NCI-H2081 treated with DMSO at 0.1 percent for 48 hours (cell line): ENCODE measurements around the gene ZNF232.
"Not testable (repeated sequence)": the region's sequence is repeated elsewhere in the genome, so short reads cannot be mapped to it uniquely, and the experiment has no call there.

Experiments used
- DNase-seq: peaks from one replicate; lab custom pipeline; 2025; lab: John Stamatoyannopoulos, UW

The ZNF232 gene

GRCh38 chr17:5097101-5097834 lies 14.4 kb downstream of the ZNF232 start:
- DNase-seq: no peak

GRCh38 chr17:5096731-5097100 lies 15.0 kb downstream of the ZNF232 start:
- DNase-seq: no peak

GRCh38 chr17:5092218-5093010 lies 19.3 kb downstream of the ZNF232 start:
- no peak for DNase-seq

- DNase-seq: no peak
Observed at GRCh38 chr17:5080591-5080990, 31.1 kb downstream of the ZNF232 start.

GRCh38 chr17:5078106-5079028 lies 33.3 kb downstream of the ZNF232 start, which contains the start of gene ZFP3:
TSS of gene ZFP3 (plus strand) at chr17:5078467. CDS start at chr17:5091505, 13,038 bp downstream.
- DNase-seq: peak; percentile 25

- no peak for DNase-seq
Observed at GRCh38 chr17:5077781-5078105, 33.9 kb downstream of the ZNF232 start.

- DNase-seq: not testable (repeated sequence)
Observed at GRCh38 chr17:5077275-5077674, 34.4 kb downstream of the ZNF232 start.

- DNase-seq: not testable (repeated sequence)
Observed at GRCh38 chr17:5075472-5075871, 36.2 kb downstream of the ZNF232 start.

GRCh38 chr17:5069724-5070123 lies 42.0 kb downstream of the ZNF232 start:
- DNase-seq: no peak

GRCh38 chr17:5068236-5068635 lies 43.4 kb downstream of the ZNF232 start:
- DNase-seq: no peak

GRCh38 chr17:5065227-5065744 lies 46.4 kb downstream of the ZNF232 start:
- no peak for DNase-seq
